ENCODE measurements around the gene HPCAL4. TPM values are rescaled to one million over a fixed set of nuclear protein-coding genes. Genes with fewer than 3 reads are reported as not detected.
A peak's percentile ranks its signal among the peaks of the same experiment; 100 is the strongest.

The HPCAL4 gene
- total RNA-seq, 1 experiment from 2014 or later: 0.50 TPM

- no peak for TF ChIP-seq ZNF532 (CRISPR knock-in tag; IDR thresholded peaks at IDR 0.05; ENCODE audit: borderline replicate concordance)
- no peak for TF ChIP-seq ZMAT4 (CRISPR knock-in tag; IDR thresholded peaks at IDR 0.05)
- TF ChIP-seq FOXK1 (CRISPR knock-in tag; IDR thresholded peaks at IDR 0.05): no peak
These were observed 48.4 kb downstream of the HPCAL4 start (continued) for GRCh38 chr1:39642796-39643195.

- Mint-ChIP-seq H3K36me3 (no peaks in the 10 kb centered on the region), H3K4me3 (no peak overlapping the region), H3K9me3 (no peaks in the 10 kb centered on the region), H3K27me3 (ENCODE audit: low read depth) (peaks cover 96% of the 10 kb centered on the region), H3K27ac (no peak overlapping the region), H3K4me1 (peaks cover 3% of the 10 kb centered on the region)
- ATAC-seq: no peak
- ChIA-PET POLR2A (no interaction called here), CTCF (interaction anchor here (1.4 to 3.8 kb wide), 4 partner anchors 13 to 35 kb away, joined by 6 to 44 read pairs (median 12); no protein-coding TSS in a partner anchor)
- no peak for DNase-seq (ENCODE audit: low spot score)
- no peak for TF ChIP-seq ERG (CRISPR knock-in tag; IDR thresholded peaks at IDR 0.05)
- TF ChIP-seq NFE2L1 (CRISPR knock-in tag; IDR thresholded peaks at IDR 0.05): no peak
- no peak for TF ChIP-seq CREB1 (CRISPR knock-in tag; IDR thresholded peaks at IDR 0.05)
- no peak for TF ChIP-seq ESRRA (CRISPR knock-in tag; IDR thresholded peaks at IDR 0.05; ENCODE audit: borderline replicate concordance)
- TF ChIP-seq GTF2I (CRISPR knock-in tag; conservative IDR thresholded peaks at IDR 0.05): no peak
- TF ChIP-seq MXD4 (CRISPR knock-in tag; IDR thresholded peaks at IDR 0.05; ENCODE audit: borderline replicate concordance): no peak
- no peak for TF ChIP-seq ZNF138 (CRISPR knock-in tag; conservative IDR thresholded peaks at IDR 0.05)
- TF ChIP-seq SMAD4 (CRISPR knock-in tag; IDR thresholded peaks at IDR 0.05): no peak
- TF ChIP-seq ATF3 (CRISPR knock-in tag; conservative IDR thresholded peaks at IDR 0.05): no peak
- TF ChIP-seq USF1 (CRISPR knock-in tag; IDR thresholded peaks at IDR 0.05): no peak
These were observed 50.4 kb downstream of the HPCAL4 start for GRCh38 chr1:39640861-39641260.

- DNase-seq (ENCODE audit: low spot score) (peak; percentile 86), ATAC-seq (peak; percentile 86)
- Mint-ChIP-seq H3K4me1 (peaks cover 10% of the 10 kb centered on the region), H3K4me3 (peak within 1 kb of the TSS; percentile 69), H3K27ac (no peak within 1 kb of the TSS), H3K9me3 (no peaks in the 10 kb centered on the region), H3K36me3 (no peaks in the 10 kb centered on the region), H3K27me3 (ENCODE audit: low read depth) (peaks cover 96% of the 10 kb centered on the region)
- ChIA-PET CTCF (interaction anchor here (0.7 to 4.3 kb wide), 10 partner anchors 8 to 62 kb away, joined by 3 to 44 read pairs (median 8); partner anchors contain the start of gene NT5C1A), POLR2A (no interaction called here)
- TF ChIP-seq RELA (CRISPR knock-in tag; IDR thresholded peaks at IDR 0.05; ENCODE audit: borderline replicate concordance): no peak
- peak; percentile 83 for TF ChIP-seq ZNF121 (CRISPR knock-in tag; IDR thresholded peaks at IDR 0.05)
- peak; percentile 60 for TF ChIP-seq SP1 (CRISPR knock-in tag; conservative IDR thresholded peaks at IDR 0.05)
- TF ChIP-seq NFATC4 (CRISPR knock-in tag; IDR thresholded peaks at IDR 0.05): no peak
- TF ChIP-seq ATF3 (CRISPR knock-in tag; conservative IDR thresholded peaks at IDR 0.05): no peak
- no peak for TF ChIP-seq ERG (CRISPR knock-in tag; IDR thresholded peaks at IDR 0.05)
- TF ChIP-seq ARID4B (CRISPR knock-in tag; IDR thresholded peaks at IDR 0.05; ENCODE audit: borderline replicate concordance): no peak
- no peak for TF ChIP-seq NFYB (CRISPR knock-in tag; conservative IDR thresholded peaks at IDR 0.05; ENCODE audit: low read depth)
These were observed 51.7 kb downstream of the HPCAL4 start, which contains the start of gene HEYL for GRCh38 chr1:39639305-39640130. Gene HEYL (minus strand): TSS chr1:39639643. CDS start chr1:39639625, 18 bp downstream.
